ENCODE data around the gene PAFAH1B1.
"Not testable (repeated sequence)": the region's sequence is repeated elsewhere in the genome, so short reads cannot be mapped to it uniquely, and the experiment has no call there.

Gene PAFAH1B1

GRCh38 chr17:2621951-2622405 lies 28.5 kb downstream of the PAFAH1B1 start:
- WGBS: 89% methylated on average over 4 of the region's 4 CpGs
- DNase-seq; H3K23ac ChIP-seq (ENCODE audit: low read length in 2 of 2); H2BK15ac ChIP-seq (ENCODE audit: low read depth, poor library complexity, severe bottlenecking); H3K27me3 ChIP-seq (ENCODE audit: control insufficient read depth in 1 of 2, insufficient read depth in 1 of 2, low read length in 2 of 2); H3K4me1 ChIP-seq (ENCODE audit: control insufficient read depth, insufficient read depth, low read depth, low read length); H3K4ac ChIP-seq (ENCODE audit: low read depth in 1 of 2, low read length in 2 of 2); H3K9me3 ChIP-seq (ENCODE audit: control insufficient read depth, low read length); H3K9ac ChIP-seq (ENCODE audit: low read length); H2AK5ac ChIP-seq (ENCODE audit: low read length, severe bottlenecking); H2BK12ac ChIP-seq (ENCODE audit: low read length in 2 of 2); H3K4me3 ChIP-seq (ENCODE audit: insufficient read depth in 1 of 2, low read depth in 1 of 2, low read length in 2 of 2); H3K4me2 ChIP-seq (ENCODE audit: low read length, poor library complexity, severe bottlenecking); H2AFZ ChIP-seq (ENCODE audit: low read depth, low read length); H2BK5ac ChIP-seq (ENCODE audit: low read depth, low read length, poor library complexity, severe bottlenecking); H2BK120ac ChIP-seq (ENCODE audit: low read depth, low read length); H3K18ac ChIP-seq (ENCODE audit: low read depth in 1 of 2, low read length in 2 of 2); H4K91ac ChIP-seq (ENCODE audit: low read length); H3K27ac ChIP-seq (ENCODE audit: low read length, poor library complexity, severe bottlenecking); H3K14ac ChIP-seq (ENCODE audit: low read length in 2 of 2); H3K36me3 ChIP-seq (ENCODE audit: control insufficient read depth in 1 of 2, insufficient read depth in 2 of 2, low read depth in 1 of 2, low read length in 2 of 2); H4K8ac ChIP-seq (ENCODE audit: low read length); H3K79me1 ChIP-seq (replicated peaks; ENCODE audit: low read length, poor library complexity, severe bottlenecking): not testable (repeated sequence)

GRCh38 chr17:2622721-2623301 lies 29.4 kb downstream of the PAFAH1B1 start:
- not testable (repeated sequence) for H3K4me3 ChIP-seq (ENCODE audit: insufficient read depth in 1 of 2, low read depth in 1 of 2, low read length in 2 of 2); H2BK5ac ChIP-seq (ENCODE audit: low read depth, low read length, poor library complexity, severe bottlenecking); DNase-seq; H2BK12ac ChIP-seq (ENCODE audit: low read length in 2 of 2); H3K79me1 ChIP-seq (replicated peaks; ENCODE audit: low read length, poor library complexity, severe bottlenecking); H3K9me3 ChIP-seq (ENCODE audit: control insufficient read depth, low read length); H4K8ac ChIP-seq (ENCODE audit: low read length); H2AK5ac ChIP-seq (ENCODE audit: low read length, severe bottlenecking); H2AFZ ChIP-seq (ENCODE audit: low read depth, low read length); H4K91ac ChIP-seq (ENCODE audit: low read length); H2BK120ac ChIP-seq (ENCODE audit: low read depth, low read length); H3K27me3 ChIP-seq (ENCODE audit: control insufficient read depth in 1 of 2, insufficient read depth in 1 of 2, low read length in 2 of 2); H3K23ac ChIP-seq (ENCODE audit: low read length in 2 of 2); H2BK15ac ChIP-seq (ENCODE audit: low read depth, poor library complexity, severe bottlenecking); H3K27ac ChIP-seq (ENCODE audit: low read length, poor library complexity, severe bottlenecking); H3K9ac ChIP-seq (ENCODE audit: low read length); H3K18ac ChIP-seq (ENCODE audit: low read depth in 1 of 2, low read length in 2 of 2); H3K4me1 ChIP-seq (ENCODE audit: control insufficient read depth, insufficient read depth, low read depth, low read length); H3K4ac ChIP-seq (ENCODE audit: low read depth in 1 of 2, low read length in 2 of 2); H3K36me3 ChIP-seq (ENCODE audit: control insufficient read depth in 1 of 2, insufficient read depth in 2 of 2, low read depth in 1 of 2, low read length in 2 of 2); H3K4me2 ChIP-seq (ENCODE audit: low read length, poor library complexity, severe bottlenecking); H3K14ac ChIP-seq (ENCODE audit: low read length in 2 of 2)
- 96% methylated on average over 4 of the region's 4 CpGs for WGBS

GRCh38 chr17:2624292-2624731 lies 30.9 kb downstream of the PAFAH1B1 start:
- H2BK120ac ChIP-seq (ENCODE audit: low read depth, low read length): no peak overlapping the region
- no peaks in the 10 kb centered on the region for H3K79me1 ChIP-seq (replicated peaks; ENCODE audit: low read length, poor library complexity, severe bottlenecking)
- no peak overlapping the region for H3K4me3 ChIP-seq (ENCODE audit: insufficient read depth in 1 of 2, low read depth in 1 of 2, low read length in 2 of 2)
- H3K27me3 ChIP-seq (ENCODE audit: control insufficient read depth in 1 of 2, insufficient read depth in 1 of 2, low read length in 2 of 2): no peaks in the 10 kb centered on the region
- no peak overlapping the region for H2AK5ac ChIP-seq (ENCODE audit: low read length, severe bottlenecking)
- H4K91ac ChIP-seq (ENCODE audit: low read length): no peak overlapping the region
- H3K4ac ChIP-seq (ENCODE audit: low read depth in 1 of 2, low read length in 2 of 2): no peak overlapping the region
- H3K4me1 ChIP-seq (ENCODE audit: control insufficient read depth, insufficient read depth, low read depth, low read length): no peaks in the 10 kb centered on the region
- H2BK15ac ChIP-seq (ENCODE audit: low read depth, poor library complexity, severe bottlenecking): no peak overlapping the region
- 85% methylated on average over 10 of the region's 10 CpGs for WGBS
- H3K23ac ChIP-seq (ENCODE audit: low read length in 2 of 2): no peak overlapping the region
- H4K8ac ChIP-seq (ENCODE audit: low read length): no peak overlapping the region
- no peak overlapping the region for H2AFZ ChIP-seq (ENCODE audit: low read depth, low read length)
- H3K14ac ChIP-seq (ENCODE audit: low read length in 2 of 2): no peak overlapping the region
- H3K36me3 ChIP-seq (ENCODE audit: control insufficient read depth in 1 of 2, insufficient read depth in 2 of 2, low read depth in 1 of 2, low read length in 2 of 2): peaks cover 0 to 8% of the 10 kb centered on the region in 2 experiments
- no peak overlapping the region for H3K4me2 ChIP-seq (ENCODE audit: low read length, poor library complexity, severe bottlenecking)
- no peak overlapping the region for H2BK5ac ChIP-seq (ENCODE audit: low read depth, low read length, poor library complexity, severe bottlenecking)
- H2BK12ac ChIP-seq (ENCODE audit: low read length in 2 of 2): no peak overlapping the region
- H3K27ac ChIP-seq (ENCODE audit: low read length, poor library complexity, severe bottlenecking): no peak overlapping the region
- no peak overlapping the region for H3K18ac ChIP-seq (ENCODE audit: low read depth in 1 of 2, low read length in 2 of 2)
- H3K9me3 ChIP-seq (ENCODE audit: control insufficient read depth, low read length): peaks cover 3% of the 10 kb centered on the region
- no peak overlapping the region for H3K9ac ChIP-seq (ENCODE audit: low read length)
- no peak for DNase-seq

- H2BK15ac ChIP-seq (ENCODE audit: low read depth, poor library complexity, severe bottlenecking); H3K4me3 ChIP-seq (ENCODE audit: insufficient read depth in 1 of 2, low read depth in 1 of 2, low read length in 2 of 2); H2BK120ac ChIP-seq (ENCODE audit: low read depth, low read length); H2AFZ ChIP-seq (ENCODE audit: low read depth, low read length); H3K4me1 ChIP-seq (ENCODE audit: control insufficient read depth, insufficient read depth, low read depth, low read length); H3K27ac ChIP-seq (ENCODE audit: low read length, poor library complexity, severe bottlenecking); H3K23ac ChIP-seq (ENCODE audit: low read length in 2 of 2); DNase-seq; H2BK12ac ChIP-seq (ENCODE audit: low read length in 2 of 2); H3K4me2 ChIP-seq (ENCODE audit: low read length, poor library complexity, severe bottlenecking); H3K79me1 ChIP-seq (replicated peaks; ENCODE audit: low read length, poor library complexity, severe bottlenecking); H3K27me3 ChIP-seq (ENCODE audit: control insufficient read depth in 1 of 2, insufficient read depth in 1 of 2, low read length in 2 of 2); H3K9me3 ChIP-seq (ENCODE audit: control insufficient read depth, low read length); H3K9ac ChIP-seq (ENCODE audit: low read length); H4K8ac ChIP-seq (ENCODE audit: low read length); H3K14ac ChIP-seq (ENCODE audit: low read length in 2 of 2); H3K18ac ChIP-seq (ENCODE audit: low read depth in 1 of 2, low read length in 2 of 2); H3K36me3 ChIP-seq (ENCODE audit: control insufficient read depth in 1 of 2, insufficient read depth in 2 of 2, low read depth in 1 of 2, low read length in 2 of 2); H2AK5ac ChIP-seq (ENCODE audit: low read length, severe bottlenecking); H3K4ac ChIP-seq (ENCODE audit: low read depth in 1 of 2, low read length in 2 of 2); H4K91ac ChIP-seq (ENCODE audit: low read length); H2BK5ac ChIP-seq (ENCODE audit: low read depth, low read length, poor library complexity, severe bottlenecking): not testable (repeated sequence)
- 96% methylated on average over 7 of the region's 7 CpGs for WGBS
Measured at GRCh38 chr17:2626626-2627219, 33.3 kb downstream of the PAFAH1B1 start.

Data from mesenchymal stem cell (in vitro differentiated cells and primary cell).